GM19351 (cell line): ENCODE results near the gene P3H4.

Experiments used
- ATAC-seq: cut with Tn5 transposase; IDR thresholded peaks from one replicate; pipeline ENCODE4 v1.9.1; 2021; ENCODE audit warnings: mild to moderate bottlenecking, moderate library complexity; ENCODE audit not compliant: unreplicated experiment

Gene P3H4

GRCh38 chr17:41822216-41823140 is 10.7 kb upstream of the P3H4 start:
- no peak for ATAC-seq

DNA sequence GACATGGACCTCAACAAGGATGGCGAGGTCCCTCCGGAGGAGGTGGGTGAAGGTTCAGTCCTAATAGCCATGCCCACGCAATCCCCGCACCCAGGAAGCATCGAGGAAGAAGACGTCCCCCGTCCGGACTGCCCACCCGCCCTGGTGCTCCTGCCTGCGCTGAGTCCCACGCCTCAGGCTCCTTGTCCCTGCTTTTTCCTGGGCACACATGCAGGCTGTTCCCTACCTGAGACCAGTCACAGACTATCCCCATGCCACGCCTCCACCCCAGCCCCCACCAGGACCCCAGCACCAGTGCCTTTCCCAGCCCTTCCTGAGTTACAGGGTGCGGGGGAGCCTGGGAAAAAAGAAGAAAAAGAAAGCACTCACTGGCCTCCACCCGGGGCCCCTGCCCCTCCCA is 10.0 kb upstream of the P3H4 start:
- no peak for ATAC-seq

GRCh38 chr17:41818024-41818423 is 6.3 kb upstream of the P3H4 start:
- ATAC-seq, result no peak

DNA sequence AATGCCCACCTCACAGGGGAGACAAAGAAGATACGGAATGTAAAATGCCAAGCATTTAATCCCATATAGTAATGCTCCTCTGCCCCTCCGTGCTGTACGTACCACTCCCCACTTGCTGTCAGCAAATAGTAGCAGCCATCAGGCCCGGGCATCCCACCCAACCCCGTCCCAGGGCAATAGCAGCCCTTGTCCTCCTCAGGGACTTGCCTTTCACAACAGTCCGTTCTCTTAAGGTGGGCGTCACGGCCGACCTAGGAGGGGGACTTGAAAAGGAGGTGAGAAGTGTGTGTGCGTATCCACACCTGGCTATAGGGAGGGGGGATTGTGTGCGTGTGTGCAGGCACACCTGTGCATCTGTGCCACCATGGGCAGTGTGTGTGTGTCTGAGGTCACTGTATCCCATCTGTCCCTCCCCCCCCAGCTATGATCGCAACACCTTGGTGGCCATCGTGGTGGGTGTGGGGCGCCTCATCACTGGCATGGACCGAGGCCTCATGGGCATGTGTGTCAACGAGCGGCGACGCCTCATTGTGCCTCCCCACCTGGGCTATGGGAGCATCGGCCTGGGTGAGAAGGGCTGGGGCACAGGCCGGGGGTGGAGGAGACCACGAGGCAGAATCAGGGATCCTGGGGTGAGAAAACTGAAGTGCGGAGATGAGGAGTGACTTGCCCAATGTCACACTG is 5.0 kb upstream of the P3H4 start:
- no peak for ATAC-seq

DNA sequence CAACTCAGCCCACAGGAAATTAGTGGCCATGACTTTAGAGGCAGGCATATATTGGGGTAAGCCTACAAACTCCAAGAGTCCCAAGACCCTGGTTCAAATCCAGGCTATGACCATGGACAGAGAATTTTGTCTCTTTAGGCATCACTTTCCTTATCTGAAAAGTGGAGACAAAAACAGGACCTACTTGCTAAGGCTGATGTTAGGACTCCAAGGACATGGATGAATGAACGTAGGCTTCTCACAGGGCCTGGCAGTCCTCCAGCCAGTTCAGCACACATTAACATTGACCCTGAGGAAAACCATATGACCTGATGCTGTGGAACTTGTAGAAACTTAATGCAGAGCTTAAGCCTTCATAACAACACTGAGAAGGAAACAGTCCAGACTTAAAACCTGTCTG is 2.4 kb upstream of the P3H4 start:
- ATAC-seq, result no peak

- no peak for ATAC-seq
Observed at GRCh38 chr17:41813699-41814124, 2.0 kb upstream of the P3H4 start.

- ATAC-seq, result no peak
Observed at GRCh38 chr17:41813152-41813680, 1.5 kb upstream of the P3H4 start.

GRCh38 chr17:41812381-41813151 is 817 bp upstream of the P3H4 start, which contains the start of gene FKBP10:
Gene FKBP10, plus strand, starts transcription at chr17:41813004. Its CDS starts 31 bp downstream, at chr17:41813035.
- no peak for ATAC-seq

- ATAC-seq, result no peak
Observed at GRCh38 chr17:41810659-41811548, 845 bp downstream of the P3H4 start.

DNA sequence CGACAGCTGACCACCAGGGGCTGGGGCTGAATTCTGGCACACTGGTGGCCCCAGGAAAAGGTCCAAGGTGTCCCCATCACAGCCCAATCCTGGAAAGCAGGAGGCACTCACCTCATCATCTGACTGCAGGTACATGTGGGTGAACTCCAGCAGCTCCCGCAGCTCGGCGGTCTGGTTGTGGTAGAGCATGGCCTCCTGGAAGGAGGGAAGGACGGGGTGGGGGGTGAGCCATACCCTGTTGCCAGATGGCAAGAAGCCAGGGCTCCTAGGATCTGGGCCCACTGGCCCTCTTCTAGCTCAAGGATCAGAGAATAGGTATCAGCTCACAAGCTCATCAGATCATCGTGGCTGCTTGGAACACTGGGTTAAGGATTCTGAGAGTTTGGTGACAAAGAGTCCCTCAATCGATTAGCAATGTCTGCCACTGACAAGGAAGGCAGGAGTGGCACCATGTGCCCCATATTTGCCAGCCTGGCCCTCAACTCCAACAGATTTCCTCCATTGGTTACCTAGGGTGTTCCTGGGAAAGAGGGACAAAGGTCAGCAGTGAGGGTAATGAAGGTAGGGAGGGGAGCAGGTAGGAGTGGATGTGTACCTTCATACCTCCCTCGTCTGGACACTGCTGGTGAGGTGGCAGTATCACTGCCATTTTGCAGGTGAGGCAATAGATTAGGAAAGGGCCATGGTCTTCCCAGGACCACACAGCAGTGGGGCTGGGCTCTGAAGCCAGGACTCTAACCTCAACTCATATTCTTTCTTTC is 4.9 kb downstream of the P3H4 start:
- no peak for ATAC-seq

DNA sequence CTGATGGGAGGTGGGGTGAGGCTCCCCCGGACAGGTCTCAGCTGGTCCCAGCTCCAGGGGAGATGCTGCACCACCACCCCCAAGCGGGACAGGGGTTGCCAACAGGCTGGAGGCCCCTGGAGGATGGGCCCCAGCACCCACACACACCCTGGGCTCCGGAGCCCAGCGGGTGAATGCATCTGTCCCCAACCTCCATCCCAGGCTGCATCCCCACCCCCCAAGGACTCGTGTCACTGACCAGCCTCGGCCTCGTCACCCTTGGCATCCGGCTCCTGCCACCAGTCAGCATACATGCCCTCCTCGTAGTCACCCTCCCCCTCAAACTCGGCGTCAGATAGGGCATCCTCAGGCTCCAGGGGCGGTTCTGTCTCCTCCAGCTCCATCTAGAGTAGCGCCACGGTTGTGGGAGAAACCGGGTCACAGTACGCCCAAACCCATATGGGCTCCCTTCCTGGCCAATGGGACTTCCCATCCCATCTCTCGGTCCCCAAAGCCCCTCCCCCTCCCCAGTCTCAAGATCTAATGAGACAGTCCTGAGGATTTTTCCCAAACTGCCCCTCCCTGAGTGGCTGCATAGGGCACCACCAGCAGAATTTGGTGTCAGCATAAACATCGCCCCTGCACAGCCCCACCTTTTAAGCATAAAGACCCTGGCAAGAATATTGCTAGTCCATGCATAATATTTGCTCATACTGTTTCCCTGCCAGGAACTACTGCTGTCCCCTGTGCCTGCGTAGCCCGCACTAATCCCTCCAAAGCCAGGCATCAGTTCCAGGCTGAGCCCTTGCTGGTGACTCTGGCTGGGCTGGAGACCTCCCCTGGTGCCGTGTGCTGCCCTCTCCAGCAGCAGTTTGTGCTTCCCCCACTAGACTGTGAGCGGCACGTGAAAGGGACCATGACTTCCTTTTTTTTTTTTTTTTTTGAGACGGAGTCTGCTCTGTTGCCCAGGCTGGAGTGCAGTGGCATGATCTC is 8.4 kb downstream of the P3H4 start:
- no peak for ATAC-seq

DNA sequence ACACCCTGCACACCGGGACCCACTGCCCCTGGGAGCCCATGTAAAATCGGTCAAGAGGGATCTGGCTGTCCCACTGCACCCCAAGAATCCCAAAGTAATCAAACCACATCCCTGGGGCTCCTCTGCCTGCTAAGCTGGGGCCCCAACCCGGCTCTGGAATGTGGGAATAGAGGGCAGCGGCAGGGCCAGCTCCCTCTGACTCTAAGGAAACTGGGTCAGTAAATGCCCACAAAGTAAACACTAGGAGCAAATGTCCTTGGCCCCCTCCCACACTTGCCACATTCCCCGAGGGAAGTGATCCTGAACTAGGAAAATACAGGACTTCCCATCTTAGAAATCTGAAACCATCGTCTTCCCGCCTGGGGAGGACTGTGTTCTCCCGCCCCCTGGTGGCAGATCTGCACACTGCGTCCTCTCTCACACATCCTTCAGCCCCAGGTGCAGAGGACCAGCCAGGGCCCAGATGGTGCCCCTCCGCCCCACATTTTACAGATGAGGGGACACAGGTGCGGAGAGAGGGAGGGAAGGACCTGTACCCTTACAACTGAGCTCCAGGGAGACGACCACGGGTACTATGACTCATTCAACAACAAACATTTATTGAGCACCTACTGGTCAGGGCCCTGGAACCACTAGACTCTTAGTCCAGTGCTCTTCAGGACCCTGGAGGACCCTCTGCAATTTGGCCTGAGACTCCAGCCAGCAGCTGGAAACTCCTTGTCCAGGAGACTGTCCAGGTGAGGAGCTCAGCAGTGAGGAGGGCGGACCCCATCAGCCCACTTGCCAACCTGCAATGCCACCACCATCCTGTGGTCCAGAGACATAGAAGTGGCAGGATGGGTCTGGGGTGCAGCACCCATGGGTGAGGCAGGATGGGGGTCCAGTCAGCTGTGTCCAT is 10.1 kb downstream of the P3H4 start:
- ATAC-seq, result no peak

DNA sequence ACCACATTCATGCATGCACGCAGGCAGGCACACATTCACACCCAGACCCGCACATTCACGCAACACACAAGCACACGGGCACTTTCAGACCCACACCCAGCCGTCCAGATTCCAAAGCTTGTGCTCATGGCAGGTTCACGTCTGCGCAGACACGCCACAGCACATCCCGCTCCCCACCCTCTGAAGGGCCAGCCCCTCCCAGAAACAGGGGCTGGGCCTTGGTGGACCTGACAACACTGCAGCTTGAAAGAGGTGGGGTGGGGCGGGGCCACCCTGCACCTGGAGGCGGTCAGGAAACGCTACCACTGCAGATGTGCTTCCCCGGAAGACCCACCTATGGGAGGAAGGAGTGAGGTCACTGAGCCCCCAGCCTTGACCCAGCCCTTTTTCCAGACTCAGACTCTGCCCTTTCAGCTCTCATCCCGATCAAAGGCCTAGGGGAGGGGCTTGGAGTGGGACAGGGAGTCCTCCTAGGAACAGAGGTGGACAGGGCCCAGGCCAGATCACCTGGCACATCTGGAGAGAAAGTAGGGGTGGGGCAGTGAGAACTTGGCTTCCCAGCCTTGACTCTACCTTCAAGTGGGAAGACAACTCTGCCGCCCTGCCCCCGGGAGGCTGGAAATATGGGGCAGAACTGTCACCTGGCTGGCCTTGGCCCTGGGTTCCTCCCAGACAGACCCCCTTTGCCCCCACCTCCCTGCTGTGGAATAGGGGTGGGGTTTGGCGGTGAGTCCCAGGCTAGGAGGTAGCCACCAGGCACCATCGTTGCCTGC is 11.0 kb downstream of the P3H4 start:
- no peak for ATAC-seq

DNA sequence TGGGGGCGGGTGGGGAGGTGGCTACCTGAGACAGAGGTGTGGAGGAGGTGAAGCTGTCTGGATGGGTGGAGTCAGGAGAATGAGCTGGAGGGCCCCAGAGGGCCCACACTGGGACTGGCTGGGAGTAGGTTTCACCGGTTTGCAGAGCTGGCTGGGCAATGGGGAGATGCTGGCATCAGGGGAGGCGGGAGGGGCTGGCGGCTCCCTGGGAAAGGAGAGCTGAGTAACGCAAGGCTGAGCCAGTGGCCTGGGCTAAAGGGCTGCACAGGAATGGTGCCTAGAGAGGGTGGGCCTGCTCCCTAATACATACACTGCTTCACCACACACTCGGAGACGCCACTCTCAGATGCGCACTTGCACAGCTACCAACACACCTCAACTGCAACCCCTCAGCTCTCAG is 12.4 kb downstream of the P3H4 start:
- no peak for ATAC-seq

GRCh38 chr17:41797377-41797776 is 14.4 kb downstream of the P3H4 start:
- no peak for ATAC-seq

DNA sequence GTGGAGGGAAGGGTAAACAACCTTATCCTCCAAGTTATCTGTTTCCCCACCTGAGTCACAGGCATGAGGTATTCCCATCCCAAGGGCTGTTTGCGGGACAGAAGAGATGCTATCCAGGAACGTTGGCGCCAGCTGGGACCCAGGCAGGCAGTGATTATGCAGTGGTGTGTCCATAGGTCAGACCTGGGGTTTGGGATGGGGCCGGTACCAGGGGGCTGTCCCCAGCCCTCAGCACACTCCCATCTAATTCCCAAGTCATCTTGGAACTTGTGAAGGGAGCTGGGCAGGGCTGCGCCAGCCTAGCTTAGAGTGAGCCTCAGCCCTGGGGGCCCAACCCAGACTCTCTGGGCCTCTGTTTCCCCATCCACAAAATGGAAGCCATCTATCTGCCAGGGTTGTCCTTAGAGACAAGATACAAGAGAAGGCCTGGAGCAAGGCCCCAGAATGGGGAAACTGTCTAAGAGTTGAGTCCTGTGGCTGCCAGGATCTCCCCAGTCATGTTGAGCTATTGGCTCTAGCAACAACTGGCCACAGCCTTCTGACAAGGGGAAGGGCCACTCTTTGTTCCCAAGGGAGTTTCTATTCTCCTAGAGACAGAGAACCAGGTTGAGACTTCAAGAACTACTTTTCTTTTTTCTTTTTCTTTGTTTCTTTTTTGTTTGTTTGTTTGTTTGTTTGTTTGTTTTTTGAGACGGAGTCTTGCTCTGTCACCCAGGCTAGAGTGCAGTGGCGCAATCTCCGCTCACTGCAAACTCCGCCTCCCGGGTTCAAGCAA is 15.4 kb downstream of the P3H4 start:
- no peak for ATAC-seq
